CD14-positive monocyte (primary cell): ENCODE results near the gene CEP250. TPM values are rescaled to one million over a fixed set of nuclear protein-coding genes. Genes with fewer than 3 reads are reported as not detected.
A peak's percentile ranks its signal among the peaks of the same experiment; 100 is the strongest.

Experiments used
- DNase-seq, 3 donors: peaks; one replicate each; pipeline ENCODE4 v3.0.0-alpha.2; 2011 to 2022
- H2AFZ ChIP-seq: 2 replicates; pipeline ENCODE4 v1.6.0; 2012; ENCODE audit warnings: mild to moderate bottlenecking, low read depth, low read length, inconsistent platforms; ENCODE audit not compliant: insufficient read depth, poor library complexity, severe bottlenecking
- H3K27ac ChIP-seq, 2 donors: 1 replicate in 1 of 2; 2 replicates in 1 of 2; pipeline ENCODE4 v1.5.1; 2012 to 2013; ENCODE audit warnings: low read length in 2 of 2, control low read depth in 1 of 2, inconsistent platforms in 1 of 2, low read depth in 1 of 2, mild to moderate bottlenecking in 1 of 2
- H3K27me3 ChIP-seq, 2 donors: one replicate each; pipeline versions ENCODE4 v1.6.0 to v1.6.1; 2011 to 2013; ENCODE audit warnings: low read length in 2 of 2; ENCODE audit not compliant: control insufficient read depth in 2 of 2, insufficient read depth in 2 of 2
- H3K36me3 ChIP-seq, 2 donors: replicated peaks in 1 of 2; 1 replicate in 1 of 2; 2 replicates in 1 of 2; pipeline versions ENCODE4 v1.5.1 to v1.6.1; 2012 to 2013; ENCODE audit warnings: low read length in 2 of 2, control low read depth in 1 of 2, inconsistent platforms in 1 of 2, mild to moderate bottlenecking in 1 of 2; ENCODE audit not compliant: insufficient read depth in 2 of 2, control insufficient read depth in 1 of 2
- H3K4me1 ChIP-seq, 2 donors: 1 replicate in 1 of 2; 2 replicates in 1 of 2; pipeline versions ENCODE4 v1.5.1 to v1.6.1; 2012 to 2013; ENCODE audit warnings: low read length in 2 of 2, control low read depth in 1 of 2, inconsistent platforms in 1 of 2, mild to moderate bottlenecking in 1 of 2, moderate library complexity in 1 of 2; ENCODE audit not compliant: insufficient read depth in 2 of 2, control insufficient read depth in 1 of 2
- H3K4me2 ChIP-seq: replicated peaks from 2 replicates; pipeline ENCODE3; 2012; ENCODE audit warnings: low read length, moderate library complexity, mild to moderate bottlenecking; ENCODE audit not compliant: poor library complexity, severe bottlenecking; ENCODE audit errors: extremely low read depth
- H3K4me3 ChIP-seq, 3 experiments: fragments of 200-600 bp in 1 of 3; sonication (generic) in 1 of 3; replicated peaks in 1 of 3; 1 replicate in 2 of 3; 2 replicates in 1 of 3; pipeline ENCODE4 v1.5.1; 2011 to 2013; ENCODE audit warnings: low read length in 3 of 3, mild to moderate bottlenecking in 3 of 3, control low read depth in 2 of 3, low read depth in 2 of 3, inconsistent platforms in 1 of 3, moderate library complexity in 1 of 3
- H3K79me2 ChIP-seq: 2 replicates; pipeline ENCODE4 v1.6.0; 2012; ENCODE audit warnings: mild to moderate bottlenecking, control low read depth, inconsistent platforms, low read length, moderate library complexity; ENCODE audit not compliant: insufficient read depth
- H3K9ac ChIP-seq: 2 replicates; pipeline ENCODE4 v1.6.0; 2017; ENCODE audit warnings: low read length, mild to moderate bottlenecking; ENCODE audit not compliant: insufficient read depth, poor library complexity, severe bottlenecking
- H3K9me3 ChIP-seq, 2 donors: replicated peaks in 1 of 2; 1 replicate in 1 of 2; 2 replicates in 1 of 2; pipeline versions ENCODE4 v1.5.1 to v1.6.1; 2012 to 2013; ENCODE audit warnings: low read length in 2 of 2, control low read depth in 1 of 2; ENCODE audit not compliant: control insufficient read depth in 1 of 2, insufficient read depth in 1 of 2
- H4K20me1 ChIP-seq: 2 replicates; pipeline ENCODE4 v1.6.0; 2012; ENCODE audit warnings: mild to moderate bottlenecking, low read length, control low read depth, moderate library complexity; ENCODE audit not compliant: insufficient read depth
- H3K27ac Mint-ChIP-seq, 7 donors: one replicate each; pipeline ENCODE4 v1.8.0; 2020; ENCODE audit warnings: mild to moderate bottlenecking in 7 of 7, mixed read lengths in 7 of 7, moderate library complexity in 6 of 7, inconsistent platforms in 2 of 7
- H3K27me3 Mint-ChIP-seq, 3 donors: one replicate each; pipeline ENCODE4 v1.8.0; 2021 to 2022; ENCODE audit warnings: low read depth in 3 of 3, mild to moderate bottlenecking in 3 of 3, mixed read lengths in 3 of 3, moderate library complexity in 3 of 3, inconsistent platforms in 1 of 3
- H3K36me3 Mint-ChIP-seq, 2 donors: one replicate each; pipeline ENCODE4 v1.8.0; 2020; ENCODE audit warnings: mixed read lengths in 2 of 2, inconsistent platforms in 1 of 2, mild to moderate bottlenecking in 1 of 2
- H3K4me1 Mint-ChIP-seq: one replicate; pipeline ENCODE4 v1.8.0; 2020; ENCODE audit warnings: mild to moderate bottlenecking, mixed read lengths
- H3K4me3 Mint-ChIP-seq, 2 donors: one replicate each; pipeline ENCODE4 v1.8.0; 2020; ENCODE audit warnings: mild to moderate bottlenecking in 2 of 2, mixed read lengths in 2 of 2, moderate library complexity in 1 of 2
- H3K9me3 Mint-ChIP-seq, 7 donors: one replicate each; pipeline ENCODE4 v1.8.0; 2020 to 2022; ENCODE audit warnings: mixed read lengths in 7 of 7, mild to moderate bottlenecking in 6 of 7, moderate library complexity in 6 of 7, inconsistent platforms in 2 of 7
- WGBS: methylation state at CpG from one replicate; pipeline ENCODE4 v1.1.5; 2013; ENCODE audit warnings: missing lambda C conversion rate; ENCODE audit not compliant: insufficient coverage; 5-methylcytosine and 5-hydroxymethylcytosine counted together
- intact Hi-C, 2 donors: fragments of 100-400 bp; cut with micrococcal nuclease; formaldehyde crosslinking; loops; one replicate each; pipeline versions ENCODE4 v1.15.0 to v1.15.1; 2023
- polyA plus RNA-seq, 3 donors: library from polyadenylated mRNA; depleted of rRNA in 1 of 3; unstranded in 2 of 3; stranded (reverse) in 1 of 3; fragments of 300-500 nt in 2 of 3; fragments of >200 nt in 1 of 3; fragmentation: Illumina TruSeq in 2 of 3; gene quantifications; 1 replicate in 2 of 3; 2 replicates in 1 of 3; pipeline ENCODE4 v1.2.3, GENCODE V29; 2012 to 2021
- TF ChIP-seq, protein P1 (sequence below): fragments of 200-600 bp; IDR thresholded peaks from one replicate; pipeline ENCODE4 v1.8.0; 2022; ENCODE audit warnings: antibody characterized with exemption, mild to moderate bottlenecking

The CEP250 gene
- polyA plus RNA-seq, 3 donors: 0.81 to 5.9 (median 1.2) TPM

DNA sequence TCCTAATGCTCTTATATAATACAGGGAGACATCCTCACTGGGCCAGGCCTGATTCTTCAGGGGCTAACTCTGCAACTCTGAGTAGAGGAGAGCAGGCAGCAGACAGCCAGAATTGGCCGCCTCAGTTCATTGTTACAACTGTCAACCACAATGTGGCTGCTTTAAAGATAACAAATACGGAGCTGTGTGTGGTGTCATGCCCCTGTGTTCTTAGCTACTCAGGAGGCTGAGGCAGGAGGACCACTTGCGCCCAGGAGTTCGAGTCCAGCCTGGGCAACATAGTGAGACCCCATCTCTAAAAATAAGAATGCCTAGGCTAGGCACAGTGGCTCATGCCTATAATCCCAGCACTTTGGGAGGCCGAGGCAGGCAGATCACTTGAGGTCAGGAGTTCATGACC, 34.3 kb downstream of the CEP250 start:
- H3K27ac ChIP-seq: peak overlapping the region in 1 of 2 donors; percentile 94
- H3K9me3 Mint-ChIP-seq: no peaks in the 10 kb centered on the region
- H3K4me2 ChIP-seq: peak overlapping the region; percentile 97
- H3K36me3 ChIP-seq: peaks cover 13 to 28% of the 10 kb centered on the region in 2 donors
- peak overlapping the region in 4 of 7 donors; percentile 30 to 99 (median 82) for H3K27ac Mint-ChIP-seq
- H3K9ac ChIP-seq: no peak overlapping the region
- H3K27me3 Mint-ChIP-seq: peaks cover 0 to 4% (median 2%) of the 10 kb centered on the region in 3 donors
- no peaks in the 10 kb centered on the region for H4K20me1 ChIP-seq
- H2AFZ ChIP-seq: no peak overlapping the region
- DNase-seq: no peak
- no peaks in the 10 kb centered on the region for H3K27me3 ChIP-seq
- WGBS: 76% methylated on average over 2 of the region's 5 CpGs
- H3K79me2 ChIP-seq: peaks cover 78% of the 10 kb centered on the region
- peaks cover 31 to 37% of the 10 kb centered on the region in 2 donors for H3K36me3 Mint-ChIP-seq
- H3K4me3 Mint-ChIP-seq: peak overlapping the region; percentile 97
- intact Hi-C loops: no loop called here
- peaks cover 44% of the 10 kb centered on the region for H3K4me1 Mint-ChIP-seq
- peaks cover 26 to 30% of the 10 kb centered on the region in 2 donors for H3K4me1 ChIP-seq
- TF ChIP-seq, protein P1, sequence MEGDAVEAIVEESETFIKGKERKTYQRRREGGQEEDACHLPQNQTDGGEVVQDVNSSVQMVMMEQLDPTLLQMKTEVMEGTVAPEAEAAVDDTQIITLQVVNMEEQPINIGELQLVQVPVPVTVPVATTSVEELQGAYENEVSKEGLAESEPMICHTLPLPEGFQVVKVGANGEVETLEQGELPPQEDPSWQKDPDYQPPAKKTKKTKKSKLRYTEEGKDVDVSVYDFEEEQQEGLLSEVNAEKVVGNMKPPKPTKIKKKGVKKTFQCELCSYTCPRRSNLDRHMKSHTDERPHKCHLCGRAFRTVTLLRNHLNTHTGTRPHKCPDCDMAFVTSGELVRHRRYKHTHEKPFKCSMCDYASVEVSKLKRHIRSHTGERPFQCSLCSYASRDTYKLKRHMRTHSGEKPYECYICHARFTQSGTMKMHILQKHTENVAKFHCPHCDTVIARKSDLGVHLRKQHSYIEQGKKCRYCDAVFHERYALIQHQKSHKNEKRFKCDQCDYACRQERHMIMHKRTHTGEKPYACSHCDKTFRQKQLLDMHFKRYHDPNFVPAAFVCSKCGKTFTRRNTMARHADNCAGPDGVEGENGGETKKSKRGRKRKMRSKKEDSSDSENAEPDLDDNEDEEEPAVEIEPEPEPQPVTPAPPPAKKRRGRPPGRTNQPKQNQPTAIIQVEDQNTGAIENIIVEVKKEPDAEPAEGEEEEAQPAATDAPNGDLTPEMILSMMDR: no peak
- peak overlapping the region in 1 of 3 experiments; percentile 89 for H3K4me3 ChIP-seq
- H3K9me3 ChIP-seq: no peaks in the 10 kb centered on the region

- TF ChIP-seq, protein P1: no peak
- H3K36me3 ChIP-seq: peaks cover 21 to 37% of the 10 kb centered on the region in 2 donors
- peak overlapping the region; percentile 91 for H2AFZ ChIP-seq
- peak overlapping the region; percentile 61 to 89 (median 75) for H3K4me3 ChIP-seq
- Mint-ChIP-seq H3K9me3 (no peaks in the 10 kb centered on the region), H3K27me3 (peaks cover 0 to 4% (median 2%) of the 10 kb centered on the region in 3 donors), H3K36me3 (peaks cover 42 to 47% of the 10 kb centered on the region in 2 donors), H3K4me1 (peaks cover 44% of the 10 kb centered on the region), H3K27ac (peak overlapping the region; percentile 89 to 99 (median 96)), H3K4me3 (peak overlapping the region; percentile 97)
- peak; percentile 52 to 62 (median 58) for DNase-seq
- 0% methylated on average over 1 of the region's 6 CpGs for WGBS
- intact Hi-C loops: no loop called here
- peaks cover 26 to 30% of the 10 kb centered on the region in 2 donors for H3K4me1 ChIP-seq
- peaks cover 67% of the 10 kb centered on the region for H3K79me2 ChIP-seq
- peak overlapping the region; percentile 97 for H3K4me2 ChIP-seq
- peak overlapping the region; percentile 57 to 94 for H3K27ac ChIP-seq
- no peaks in the 10 kb centered on the region for H3K9me3 ChIP-seq
- H4K20me1 ChIP-seq: no peaks in the 10 kb centered on the region
- no peaks in the 10 kb centered on the region for H3K27me3 ChIP-seq
- H3K9ac ChIP-seq: peak overlapping the region; percentile 82
Observed at GRCh38 chr20:35490736-35491181, 35.4 kb downstream of the CEP250 start.
